Measurements from ENCODE around the gene HTRA2.

- TF ChIP-seq CTCF (IDR thresholded peaks at IDR 0.05) (no peak), POLR2A (IDR thresholded peaks at IDR 0.05) (no peak)
Measured at GRCh38 chr2:74489906-74490305, 39.8 kb upstream of the HTRA2 start.
